K562 (cell line): ENCODE results near the gene PDE3A. TPM values are rescaled to one million over a fixed set of nuclear protein-coding genes. Genes with fewer than 3 reads are reported as not detected.

Experiments
- ATAC-seq: fragments of 200-7000 bp; cut with Tn5 transposase; 3 replicates; pipeline ENCODE4 v1.9.1; 2020; ENCODE audit warnings: moderate library complexity
- BruUV-seq: library from RNA; stranded (reverse); fragments of 400-500 nt; replicated peaks from 2 replicates; lab custom pipeline; 2021; lab: Mats Ljungman, UMichigan
- CTCF ChIA-PET: fragments of 300-600 bp; formaldehyde crosslinking; extraction: SDS; loops from one replicate; lab custom pipeline; 2021; ENCODE audit warnings: low intra/inter-chr PET ratio; lab: Yijun Ruan, JAX
- POLR2A ChIA-PET: fragments of 300-600, 350-650 bp; sonication (Branson Sonifier 250); formaldehyde crosslinking; extraction: SDS; loops from one replicate; lab custom pipeline; 2021; ENCODE audit warnings: antibody characterized with exemption, inconsistent platforms; lab: Yijun Ruan, JAX
- DNase-seq, 4 experiments: peaks; one replicate each; pipeline versions ENCODE4 v3.0.0 to v3.0.0-alpha.2; 2011 to 2018; ENCODE audit warnings: low spot score in 3 of 4, mixed read lengths in 3 of 4; ENCODE audit errors: extremely low read depth in 1 of 4
- FAIRE-seq: peaks from 2 replicates; lab custom pipeline; 2011; peaks lifted over from hg19 to GRCh38; lab: Jason Lieb, UNC
- H2AFZ ChIP-seq: 2 replicates; pipeline ENCODE4 v1.6.0; 2011; ENCODE audit warnings: low read depth, low read length, control low read depth, inconsistent platforms
- H3K27ac ChIP-seq: fragments of 200-600 bp; 3 replicates; pipeline ENCODE4 v1.8.0; 2011; ENCODE audit warnings: low read depth, mild to moderate bottlenecking, control low read depth, inconsistent platforms, low read length, moderate library complexity, mixed read lengths; ENCODE audit errors: extremely low read depth
- H3K27me3 ChIP-seq, 2 experiments: fragments of 300-600 bp in 1 of 2; 2 replicates in 1 of 2; 3 replicates in 1 of 2; pipeline versions ENCODE4 v1.6.0 to v1.8.0; 2011; ENCODE audit warnings: inconsistent platforms in 2 of 2, low read length in 2 of 2, mild to moderate bottlenecking in 1 of 2, mixed read lengths in 1 of 2, moderate library complexity in 1 of 2; ENCODE audit not compliant: control insufficient read depth in 2 of 2, insufficient read depth in 2 of 2
- H3K36me3 ChIP-seq: fragments of 300-600 bp; 3 replicates; pipeline ENCODE4 v1.8.0; 2011; ENCODE audit warnings: mild to moderate bottlenecking, low read length, inconsistent platforms; ENCODE audit not compliant: control insufficient read depth, insufficient read depth
- H3K4me1 ChIP-seq, 2 experiments: fragments of 200-600 bp in 1 of 2; replicated peaks in 1 of 2; 2 replicates in 1 of 2; 3 replicates in 1 of 2; pipeline versions ENCODE4 v1.5.1 to v1.8.0; 2011; ENCODE audit warnings: inconsistent platforms in 2 of 2, low read length in 2 of 2, mild to moderate bottlenecking in 1 of 2, mixed read lengths in 1 of 2, moderate library complexity in 1 of 2; ENCODE audit not compliant: control insufficient read depth in 2 of 2, insufficient read depth in 2 of 2
- H3K4me2 ChIP-seq: 2 replicates; pipeline ENCODE4 v1.6.1; 2011; ENCODE audit warnings: low read length, control low read depth, inconsistent platforms, mixed read lengths; ENCODE audit not compliant: insufficient read depth
- H3K4me3 ChIP-seq: fragments of 200-600 bp; sonication (generic), shearing (Covaris generic); 2 replicates; pipeline ENCODE4 v1.5.1; 2016; ENCODE audit warnings: control low read depth, inconsistent platforms
- H3K79me2 ChIP-seq: fragments of 200-600 bp; 3 replicates; pipeline ENCODE4 v1.8.0; 2011; ENCODE audit warnings: low read length, inconsistent platforms; ENCODE audit not compliant: control insufficient read depth, insufficient read depth
- H3K9ac ChIP-seq, 2 experiments: 2 replicates each; pipeline versions ENCODE4 v1.6.0 to v1.6.1; 2011; ENCODE audit warnings: low read depth in 2 of 2, low read length in 2 of 2, control low read depth in 1 of 2, inconsistent platforms in 1 of 2, mild to moderate bottlenecking in 1 of 2, mixed read lengths in 1 of 2; ENCODE audit not compliant: insufficient read depth in 1 of 2
- H3K9me1 ChIP-seq: one replicate; pipeline ENCODE4 v1.6.0; 2011; ENCODE audit warnings: inconsistent platforms, mild to moderate bottlenecking, low read length, moderate library complexity; ENCODE audit not compliant: control insufficient read depth, insufficient read depth
- H3K9me3 ChIP-seq: replicated peaks from 2 replicates; pipeline ENCODE4 v1.5.1; 2011; ENCODE audit warnings: low read depth, low read length, inconsistent platforms; ENCODE audit not compliant: control insufficient read depth, insufficient read depth
- H4K20me1 ChIP-seq: replicated peaks from 2 replicates; pipeline ENCODE4 v1.6.1; 2011; ENCODE audit warnings: low read length, inconsistent platforms, mixed read lengths; ENCODE audit not compliant: control insufficient read depth, insufficient read depth
- EP300 ChIP-seq: IDR thresholded peaks from 2 replicates; pipeline ENCODE4 v1.6.1; 2012; ENCODE audit warnings: low read length, improper control_type of control experiment
- HDAC8 ChIP-seq: fragments of 450-650 bp; IDR thresholded peaks from 2 replicates; pipeline ENCODE4 v1.6.1; 2016; ENCODE audit warnings: mild to moderate bottlenecking, missing genetic modification characterization, moderate library complexity, missing compliant biosample characterization
- MNT ChIP-seq, 2 experiments: fragments of 450-650 bp; conservative IDR thresholded peaks; 2 replicates each; pipeline ENCODE4 v1.6.1; 2017; ENCODE audit warnings: mild to moderate bottlenecking in 2 of 2, moderate library complexity in 2 of 2
- POLR2AphosphoS2 ChIP-seq: IDR thresholded peaks from 2 replicates; pipeline ENCODE4 v1.6.1; 2012; ENCODE audit warnings: low read length, improper control_type of control experiment
- RFX1 ChIP-seq: fragments of 450-650 bp; IDR thresholded peaks from 2 replicates; pipeline ENCODE4 v1.6.1; 2016; ENCODE audit warnings: mild to moderate bottlenecking, moderate library complexity
- SIN3B ChIP-seq: fragments of 450-650 bp; IDR thresholded peaks from 2 replicates; pipeline ENCODE4 v1.6.1; 2017; ENCODE audit warnings: low read depth, mild to moderate bottlenecking, moderate library complexity
- YBX1 ChIP-seq: fragments of 450-650 bp; IDR thresholded peaks from 2 replicates; pipeline ENCODE4 v1.7.1; 2016; ENCODE audit warnings: mild to moderate bottlenecking
- ZNF124 ChIP-seq: sonication (generic); formaldehyde crosslinking; IDR thresholded peaks from 2 replicates; pipeline ENCODE4 v1.8.1; 2022; ENCODE audit warnings: missing genetic modification reagents
- ZNF3 ChIP-seq: fragments of 250-450 bp; sonication (Bioruptor Pico); IDR thresholded peaks from 2 replicates; pipeline ENCODE4 v1.5.0; 2021; ENCODE audit warnings: mild to moderate bottlenecking, moderate library complexity
- WGBS: fragments of 100-300 bp; shearing (Covaris generic); methylation state at CpG from one replicate; pipeline ENCODE4 v1.1.6; 2016; ENCODE audit warnings: low coverage, mixed read lengths; ENCODE audit not compliant: insufficient coverage; ENCODE audit errors: missing lambda C conversion rate; 5-methylcytosine and 5-hydroxymethylcytosine counted together
- in situ Hi-C: fragments of 300-500 bp; cut with MboI; formaldehyde crosslinking; loops from 4 replicates; pipeline ENCODE4 v1.15.0; 2018; ENCODE audit warnings: inconsistent platforms, mixed read lengths
- intact Hi-C: fragments of 100-400 bp; cut with micrococcal nuclease; formaldehyde crosslinking; loops from 2 replicates; pipeline ENCODE4 v1.14.2; 2022
- polyA plus RNA-seq, 8 experiments: library from polyadenylated mRNA; depleted of rRNA in 4 of 8; stranded (reverse) in 5 of 8; unstranded in 3 of 8; fragments of >200 nt; fragmentation: Nextera tagmentation in 2 of 8; fragmentation: Illumina TruSeq in 1 of 8; extraction: Ambion mirVana in 2 of 8; extraction: Trizol in 1 of 8; gene quantifications; 2 replicates each; pipeline versions ENCODE4 v1.2.1 to v1.2.3, GENCODE V29; 2011 to 2014; ENCODE audit warnings: inconsistent platforms in 1 of 8, missing spikeins in 1 of 8
- total RNA-seq, 7 experiments: library from RNA; depleted of rRNA in 6 of 7; stranded (reverse); fragments of >200 nt in 6 of 7; fragmentation: Illumina TruSeq in 2 of 7; extraction: Trizol in 2 of 7; gene quantifications; 2 replicates each; pipeline versions ENCODE4 v1.2.1 to v1.2.3, GENCODE V29; 2011 to 2021; ENCODE audit warnings: low replicate concordance in 1 of 7
- TF ChIP-seq, protein P1 (sequence below): fragments of 450-650 bp; IDR thresholded peaks from 2 replicates; pipeline ENCODE4 v1.6.1; 2016; ENCODE audit warnings: mild to moderate bottlenecking, moderate library complexity

Gene PDE3A
- total and polyA plus RNA-seq, 9 of the 15 experiments (the other 6 are each of a cell fraction or from before 2014, with no cell fraction given), result 0.02 TPM; not detected in 8

- TF ChIP-seq HDAC8 (tag), result no peak
- no peak for TF ChIP-seq POLR2AphosphoS2
- no peak for TF ChIP-seq YBX1
- TF ChIP-seq SIN3B, result no peak
- TF ChIP-seq MNT (conservative IDR thresholded peaks at IDR 0.05), result no peak
- TF ChIP-seq EP300, result no peak
- no peak for TF ChIP-seq ZNF124 (CRISPR knock-in tag)
These were observed 199.1 kb downstream of the PDE3A start (continued) for GRCh38 chr12:20567413-20567812.

- 2% methylated on average over 5 of the region's 5 CpGs for WGBS
- BruUV-seq, result no TSS peak
- FAIRE-seq, result no peak
- TF ChIP-seq RFX1 (no peak), ZNF3 (CRISPR knock-in tag) (no peak)
- TF ChIP-seq, protein P1, sequence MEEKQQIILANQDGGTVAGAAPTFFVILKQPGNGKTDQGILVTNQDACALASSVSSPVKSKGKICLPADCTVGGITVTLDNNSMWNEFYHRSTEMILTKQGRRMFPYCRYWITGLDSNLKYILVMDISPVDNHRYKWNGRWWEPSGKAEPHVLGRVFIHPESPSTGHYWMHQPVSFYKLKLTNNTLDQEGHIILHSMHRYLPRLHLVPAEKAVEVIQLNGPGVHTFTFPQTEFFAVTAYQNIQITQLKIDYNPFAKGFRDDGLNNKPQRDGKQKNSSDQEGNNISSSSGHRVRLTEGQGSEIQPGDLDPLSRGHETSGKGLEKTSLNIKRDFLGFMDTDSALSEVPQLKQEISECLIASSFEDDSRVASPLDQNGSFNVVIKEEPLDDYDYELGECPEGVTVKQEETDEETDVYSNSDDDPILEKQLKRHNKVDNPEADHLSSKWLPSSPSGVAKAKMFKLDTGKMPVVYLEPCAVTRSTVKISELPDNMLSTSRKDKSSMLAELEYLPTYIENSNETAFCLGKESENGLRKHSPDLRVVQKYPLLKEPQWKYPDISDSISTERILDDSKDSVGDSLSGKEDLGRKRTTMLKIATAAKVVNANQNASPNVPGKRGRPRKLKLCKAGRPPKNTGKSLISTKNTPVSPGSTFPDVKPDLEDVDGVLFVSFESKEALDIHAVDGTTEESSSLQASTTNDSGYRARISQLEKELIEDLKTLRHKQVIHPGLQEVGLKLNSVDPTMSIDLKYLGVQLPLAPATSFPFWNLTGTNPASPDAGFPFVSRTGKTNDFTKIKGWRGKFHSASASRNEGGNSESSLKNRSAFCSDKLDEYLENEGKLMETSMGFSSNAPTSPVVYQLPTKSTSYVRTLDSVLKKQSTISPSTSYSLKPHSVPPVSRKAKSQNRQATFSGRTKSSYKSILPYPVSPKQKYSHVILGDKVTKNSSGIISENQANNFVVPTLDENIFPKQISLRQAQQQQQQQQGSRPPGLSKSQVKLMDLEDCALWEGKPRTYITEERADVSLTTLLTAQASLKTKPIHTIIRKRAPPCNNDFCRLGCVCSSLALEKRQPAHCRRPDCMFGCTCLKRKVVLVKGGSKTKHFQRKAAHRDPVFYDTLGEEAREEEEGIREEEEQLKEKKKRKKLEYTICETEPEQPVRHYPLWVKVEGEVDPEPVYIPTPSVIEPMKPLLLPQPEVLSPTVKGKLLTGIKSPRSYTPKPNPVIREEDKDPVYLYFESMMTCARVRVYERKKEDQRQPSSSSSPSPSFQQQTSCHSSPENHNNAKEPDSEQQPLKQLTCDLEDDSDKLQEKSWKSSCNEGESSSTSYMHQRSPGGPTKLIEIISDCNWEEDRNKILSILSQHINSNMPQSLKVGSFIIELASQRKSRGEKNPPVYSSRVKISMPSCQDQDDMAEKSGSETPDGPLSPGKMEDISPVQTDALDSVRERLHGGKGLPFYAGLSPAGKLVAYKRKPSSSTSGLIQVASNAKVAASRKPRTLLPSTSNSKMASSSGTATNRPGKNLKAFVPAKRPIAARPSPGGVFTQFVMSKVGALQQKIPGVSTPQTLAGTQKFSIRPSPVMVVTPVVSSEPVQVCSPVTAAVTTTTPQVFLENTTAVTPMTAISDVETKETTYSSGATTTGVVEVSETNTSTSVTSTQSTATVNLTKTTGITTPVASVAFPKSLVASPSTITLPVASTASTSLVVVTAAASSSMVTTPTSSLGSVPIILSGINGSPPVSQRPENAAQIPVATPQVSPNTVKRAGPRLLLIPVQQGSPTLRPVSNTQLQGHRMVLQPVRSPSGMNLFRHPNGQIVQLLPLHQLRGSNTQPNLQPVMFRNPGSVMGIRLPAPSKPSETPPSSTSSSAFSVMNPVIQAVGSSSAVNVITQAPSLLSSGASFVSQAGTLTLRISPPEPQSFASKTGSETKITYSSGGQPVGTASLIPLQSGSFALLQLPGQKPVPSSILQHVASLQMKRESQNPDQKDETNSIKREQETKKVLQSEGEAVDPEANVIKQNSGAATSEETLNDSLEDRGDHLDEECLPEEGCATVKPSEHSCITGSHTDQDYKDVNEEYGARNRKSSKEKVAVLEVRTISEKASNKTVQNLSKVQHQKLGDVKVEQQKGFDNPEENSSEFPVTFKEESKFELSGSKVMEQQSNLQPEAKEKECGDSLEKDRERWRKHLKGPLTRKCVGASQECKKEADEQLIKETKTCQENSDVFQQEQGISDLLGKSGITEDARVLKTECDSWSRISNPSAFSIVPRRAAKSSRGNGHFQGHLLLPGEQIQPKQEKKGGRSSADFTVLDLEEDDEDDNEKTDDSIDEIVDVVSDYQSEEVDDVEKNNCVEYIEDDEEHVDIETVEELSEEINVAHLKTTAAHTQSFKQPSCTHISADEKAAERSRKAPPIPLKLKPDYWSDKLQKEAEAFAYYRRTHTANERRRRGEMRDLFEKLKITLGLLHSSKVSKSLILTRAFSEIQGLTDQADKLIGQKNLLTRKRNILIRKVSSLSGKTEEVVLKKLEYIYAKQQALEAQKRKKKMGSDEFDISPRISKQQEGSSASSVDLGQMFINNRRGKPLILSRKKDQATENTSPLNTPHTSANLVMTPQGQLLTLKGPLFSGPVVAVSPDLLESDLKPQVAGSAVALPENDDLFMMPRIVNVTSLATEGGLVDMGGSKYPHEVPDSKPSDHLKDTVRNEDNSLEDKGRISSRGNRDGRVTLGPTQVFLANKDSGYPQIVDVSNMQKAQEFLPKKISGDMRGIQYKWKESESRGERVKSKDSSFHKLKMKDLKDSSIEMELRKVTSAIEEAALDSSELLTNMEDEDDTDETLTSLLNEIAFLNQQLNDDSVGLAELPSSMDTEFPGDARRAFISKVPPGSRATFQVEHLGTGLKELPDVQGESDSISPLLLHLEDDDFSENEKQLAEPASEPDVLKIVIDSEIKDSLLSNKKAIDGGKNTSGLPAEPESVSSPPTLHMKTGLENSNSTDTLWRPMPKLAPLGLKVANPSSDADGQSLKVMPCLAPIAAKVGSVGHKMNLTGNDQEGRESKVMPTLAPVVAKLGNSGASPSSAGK, result no peak
These were observed 204.1 kb downstream of the PDE3A start for GRCh38 chr12:20572451-20572850.

More at GRCh38 chr12:20572451-20572850, 204.1 kb downstream of the PDE3A start:
- H3K9me3 ChIP-seq, result no peaks in the 10 kb centered on the region
- no peaks in the 10 kb centered on the region for H3K4me1 ChIP-seq
- ATAC-seq (no peak), DNase-seq (no peak)
- no peaks in the 10 kb centered on the region for H4K20me1 ChIP-seq
- H3K36me3 ChIP-seq, result no peaks in the 10 kb centered on the region
- no peak overlapping the region for H3K4me3 ChIP-seq
- in situ Hi-C loops, result no loop called here
- H3K27me3 ChIP-seq, result no peaks in the 10 kb centered on the region
- H3K9me1 ChIP-seq, result no peaks in the 10 kb centered on the region
- H3K79me2 ChIP-seq, result no peaks in the 10 kb centered on the region
- no peak overlapping the region for H2AFZ ChIP-seq
- H3K27ac ChIP-seq, result no peak overlapping the region
- CTCF ChIA-PET, result no interaction called here
- no peak overlapping the region for H3K9ac ChIP-seq
- POLR2A ChIA-PET, result no interaction called here
- H3K4me2 ChIP-seq, result no peak overlapping the region
- intact Hi-C loops, result no loop called here
